Dendritic cell treated with granulocyte-macrophage colony-stimulating factor and Interleukin-4, amounts not matched to agents 40 ng/mL and 50 ng/mL, for 4 days (primary cell): Measurements from ENCODE around the gene CCND2.

Experiments
- H3K27ac Mint-ChIP-seq: one replicate; pipeline ENCODE4 v1.8.0; 2022; ENCODE audit warnings: mild to moderate bottlenecking, mixed read lengths
- H3K27me3 Mint-ChIP-seq: one replicate; pipeline ENCODE4 v1.8.0; 2022; ENCODE audit warnings: mild to moderate bottlenecking, mixed read lengths
- H3K36me3 Mint-ChIP-seq: one replicate; pipeline ENCODE4 v1.8.0; 2022; ENCODE audit warnings: low read depth, mixed read lengths
- H3K4me1 Mint-ChIP-seq: one replicate; pipeline ENCODE4 v1.8.0; 2022; ENCODE audit warnings: low read depth, mixed read lengths
- H3K4me3 Mint-ChIP-seq: one replicate; pipeline ENCODE4 v1.8.0; 2022; ENCODE audit warnings: mild to moderate bottlenecking, moderate library complexity, mixed read lengths
- H3K9me3 Mint-ChIP-seq: one replicate; pipeline ENCODE4 v1.8.0; 2022; ENCODE audit warnings: mixed read lengths
- intact Hi-C: fragments of 100-400 bp; cut with micrococcal nuclease; formaldehyde crosslinking; loops from one replicate; pipeline ENCODE4 v1.15.0; 2022

The CCND2 gene

DNA sequence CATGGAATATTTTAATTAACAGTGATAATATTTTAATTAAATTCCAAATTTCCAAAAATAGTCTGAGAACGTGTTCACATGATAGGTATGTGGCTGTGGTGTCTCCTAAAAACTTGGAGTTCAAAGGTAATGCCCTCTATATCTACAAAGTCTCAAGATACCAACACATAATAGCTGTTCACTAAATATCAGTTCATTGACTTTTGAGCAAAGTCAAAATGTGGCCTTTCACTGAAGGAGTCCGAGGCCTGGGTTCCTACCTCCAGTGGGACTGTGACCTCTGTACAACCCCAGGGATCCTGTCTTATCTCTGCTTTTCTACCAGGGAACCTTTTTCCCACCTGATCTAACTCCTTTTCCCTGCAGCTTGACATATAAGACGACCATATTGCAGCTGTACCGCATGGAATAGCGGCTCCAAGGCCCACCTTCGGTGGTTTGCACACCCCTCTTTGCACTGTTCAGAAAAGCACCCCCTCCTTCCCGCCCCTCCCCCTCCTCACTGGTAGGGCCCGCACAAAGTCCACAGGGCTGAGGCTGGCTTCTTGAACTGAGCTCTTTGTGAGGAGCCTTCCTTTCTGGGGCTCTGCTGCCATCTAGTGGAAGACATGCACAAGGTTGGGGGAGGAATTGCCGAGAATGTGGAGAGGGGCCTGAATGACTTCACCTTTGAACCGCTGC lies 3.1 kb downstream of the CCND2 start:
- no peak overlapping the region for H3K27ac Mint-ChIP-seq
- H3K4me1 Mint-ChIP-seq = peaks cover 73% of the 10 kb centered on the region
- H3K9me3 Mint-ChIP-seq = no peaks in the 10 kb centered on the region
- peaks cover 58% of the 10 kb centered on the region for H3K27me3 Mint-ChIP-seq
- peaks cover 21% of the 10 kb centered on the region for H3K36me3 Mint-ChIP-seq
- intact Hi-C loops = loop anchor here (1.0 to 2.0 kb wide), 3 partner anchors 239 to 392 kb away; no protein-coding TSS in a partner anchor
- H3K4me3 Mint-ChIP-seq = peak overlapping the region; percentile 40

DNA sequence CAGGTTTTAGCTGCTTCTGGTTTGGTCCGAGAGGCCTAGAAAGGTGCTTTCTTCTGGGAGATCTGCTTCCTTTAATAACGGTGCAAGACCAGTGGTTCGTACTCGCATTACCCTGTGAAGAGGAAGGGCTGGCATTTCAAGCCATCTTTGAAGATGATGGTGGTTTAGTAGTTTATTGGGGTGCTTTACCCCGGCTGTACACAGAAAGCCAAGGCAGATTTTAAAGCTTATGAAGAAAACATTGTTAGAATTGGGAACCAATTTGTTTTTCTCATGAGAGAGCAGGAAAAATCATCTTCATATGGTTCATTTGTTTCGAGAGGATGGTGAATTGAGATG lies 3.6 kb downstream of the CCND2 start:
- Mint-ChIP-seq H3K27ac (no peak overlapping the region), H3K36me3 (peaks cover 25% of the 10 kb centered on the region), H3K4me1 (peaks cover 72% of the 10 kb centered on the region), H3K4me3 (peak overlapping the region; percentile 40), H3K27me3 (peaks cover 54% of the 10 kb centered on the region), H3K9me3 (no peaks in the 10 kb centered on the region)
- intact Hi-C loops = loop anchor here (1.0 to 2.0 kb wide), 3 partner anchors 240 to 392 kb away; no protein-coding TSS in a partner anchor

- H3K4me3 Mint-ChIP-seq = no peak overlapping the region
- peaks cover 32% of the 10 kb centered on the region for H3K36me3 Mint-ChIP-seq
- H3K27ac Mint-ChIP-seq = no peak overlapping the region
- peaks cover 65% of the 10 kb centered on the region for H3K4me1 Mint-ChIP-seq
- peaks cover 47% of the 10 kb centered on the region for H3K27me3 Mint-ChIP-seq
- no peaks in the 10 kb centered on the region for H3K9me3 Mint-ChIP-seq
- intact Hi-C loops = loop anchor here (1.0 to 2.0 kb wide), 4 partner anchors 171 to 393 kb away; no protein-coding TSS in a partner anchor
Measured at GRCh38 chr12:4277857-4278256, 4.3 kb downstream of the CCND2 start.

DNA sequence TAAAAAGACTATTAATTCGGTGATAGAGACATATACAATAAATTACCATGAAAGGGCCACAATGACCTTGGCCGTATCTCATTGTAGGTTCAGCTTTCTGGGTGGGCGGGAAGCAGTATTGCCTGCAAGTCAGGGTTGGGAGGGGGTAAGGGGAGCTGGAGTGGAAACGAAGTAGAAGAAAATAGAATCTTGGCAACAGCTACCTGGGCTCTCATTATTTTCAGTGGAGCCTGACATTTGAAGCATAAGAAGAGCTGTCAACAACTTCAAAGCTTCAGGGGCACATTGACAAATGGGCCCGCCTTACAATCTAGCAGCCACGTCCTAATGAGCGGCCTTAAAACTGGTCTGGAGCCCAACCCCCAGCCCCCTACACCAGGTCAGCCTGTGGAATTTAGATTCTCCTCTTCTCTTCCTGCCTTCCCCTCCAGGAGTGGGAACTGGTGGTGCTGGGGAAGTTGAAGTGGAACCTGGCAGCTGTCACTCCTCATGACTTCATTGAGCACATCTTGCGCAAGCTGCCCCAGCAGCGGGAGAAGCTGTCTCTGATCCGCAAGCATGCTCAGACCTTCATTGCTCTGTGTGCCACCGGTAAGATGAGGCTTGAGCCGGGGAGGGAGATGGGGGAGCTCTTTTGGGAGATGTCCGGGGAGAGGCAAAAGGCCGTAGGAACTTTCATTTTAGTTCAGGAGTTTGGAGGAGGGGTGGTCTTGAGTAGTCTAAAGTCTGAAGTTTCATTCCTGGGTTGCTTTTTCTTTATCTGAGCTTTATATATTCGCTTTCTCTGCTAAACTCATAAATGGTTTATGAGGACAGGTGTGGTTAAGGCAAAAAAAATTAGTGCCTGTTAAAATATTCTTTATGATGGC lies 5.0 kb downstream of the CCND2 start:
- peaks cover 41% of the 10 kb centered on the region for H3K27me3 Mint-ChIP-seq
- H3K36me3 Mint-ChIP-seq = peaks cover 39% of the 10 kb centered on the region
- intact Hi-C loops = loop anchor here (1.0 kb wide), 1 partner anchor 171 kb away; no protein-coding TSS in a partner anchor
- peak overlapping the region; percentile 45 for H3K4me3 Mint-ChIP-seq
- H3K4me1 Mint-ChIP-seq = peaks cover 60% of the 10 kb centered on the region
- no peaks in the 10 kb centered on the region for H3K9me3 Mint-ChIP-seq
- H3K27ac Mint-ChIP-seq = peak overlapping the region; percentile 23

GRCh38 chr12:4279198-4279690 lies 5.7 kb downstream of the CCND2 start:
- peak overlapping the region; percentile 23 for H3K27ac Mint-ChIP-seq
- H3K9me3 Mint-ChIP-seq = no peaks in the 10 kb centered on the region
- H3K4me3 Mint-ChIP-seq = no peak overlapping the region
- peaks cover 34% of the 10 kb centered on the region for H3K27me3 Mint-ChIP-seq
- intact Hi-C loops = no loop called here
- H3K36me3 Mint-ChIP-seq = peaks cover 45% of the 10 kb centered on the region
- H3K4me1 Mint-ChIP-seq = peaks cover 60% of the 10 kb centered on the region

DNA sequence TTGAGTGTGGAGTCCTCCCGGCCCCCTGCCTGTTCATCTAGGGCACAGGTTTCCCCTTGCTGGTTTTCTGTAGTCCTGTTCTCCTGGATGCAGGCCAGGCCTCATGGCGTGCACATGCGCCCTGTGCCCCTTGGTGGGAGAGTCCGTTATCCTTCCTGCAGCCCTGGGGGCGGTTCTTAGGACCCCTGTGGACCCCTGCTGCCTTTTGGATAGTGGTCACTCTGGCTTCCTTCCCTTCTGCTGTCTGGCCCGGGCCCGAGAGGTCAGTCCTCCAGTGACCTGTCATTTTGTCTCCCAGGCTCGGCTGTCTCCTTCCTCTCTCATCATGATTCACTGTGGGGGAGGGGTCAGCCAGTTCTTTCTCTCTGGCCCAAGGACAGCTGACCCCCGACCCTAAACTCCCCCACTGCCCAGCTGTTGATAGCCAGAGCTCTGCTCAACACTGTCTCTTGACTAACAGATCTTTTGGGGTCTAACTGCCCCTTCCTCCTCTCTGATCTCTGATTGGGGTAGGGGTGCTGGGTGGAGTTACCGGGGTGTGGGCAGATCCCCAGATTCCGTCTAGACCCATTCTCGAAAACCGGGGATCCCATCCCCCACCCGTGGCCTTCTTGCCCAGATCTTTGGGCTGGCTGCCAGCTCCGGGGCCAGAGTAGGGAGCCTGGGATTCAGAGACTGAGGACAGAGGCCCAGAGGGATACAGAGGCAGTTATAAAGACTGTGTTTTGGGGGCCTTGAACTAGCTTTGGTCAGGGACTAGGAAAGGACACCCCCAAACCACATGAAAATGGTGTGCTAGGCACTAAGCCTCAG lies 7.0 kb downstream of the CCND2 start:
- H3K9me3 Mint-ChIP-seq = no peaks in the 10 kb centered on the region
- H3K4me3 Mint-ChIP-seq = no peak overlapping the region
- intact Hi-C loops = no loop called here
- H3K4me1 Mint-ChIP-seq = peaks cover 53% of the 10 kb centered on the region
- peak overlapping the region; percentile 58 for H3K27ac Mint-ChIP-seq
- H3K36me3 Mint-ChIP-seq = peaks cover 43% of the 10 kb centered on the region
- peaks cover 23% of the 10 kb centered on the region for H3K27me3 Mint-ChIP-seq

GRCh38 chr12:4281173-4281654 lies 7.7 kb downstream of the CCND2 start:
- Mint-ChIP-seq H3K4me3 (no peak overlapping the region), H3K4me1 (peaks cover 54% of the 10 kb centered on the region), H3K27ac (no peak overlapping the region), H3K9me3 (no peaks in the 10 kb centered on the region), H3K36me3 (peaks cover 43% of the 10 kb centered on the region), H3K27me3 (peaks cover 17% of the 10 kb centered on the region)
- intact Hi-C loops = no loop called here

GRCh38 chr12:4282103-4282891 lies 8.7 kb downstream of the CCND2 start:
- Mint-ChIP-seq H3K27ac (no peak overlapping the region), H3K4me1 (peaks cover 57% of the 10 kb centered on the region), H3K36me3 (peaks cover 43% of the 10 kb centered on the region), H3K27me3 (peaks cover 10% of the 10 kb centered on the region), H3K9me3 (no peaks in the 10 kb centered on the region), H3K4me3 (no peak overlapping the region)
- intact Hi-C loops = no loop called here

DNA sequence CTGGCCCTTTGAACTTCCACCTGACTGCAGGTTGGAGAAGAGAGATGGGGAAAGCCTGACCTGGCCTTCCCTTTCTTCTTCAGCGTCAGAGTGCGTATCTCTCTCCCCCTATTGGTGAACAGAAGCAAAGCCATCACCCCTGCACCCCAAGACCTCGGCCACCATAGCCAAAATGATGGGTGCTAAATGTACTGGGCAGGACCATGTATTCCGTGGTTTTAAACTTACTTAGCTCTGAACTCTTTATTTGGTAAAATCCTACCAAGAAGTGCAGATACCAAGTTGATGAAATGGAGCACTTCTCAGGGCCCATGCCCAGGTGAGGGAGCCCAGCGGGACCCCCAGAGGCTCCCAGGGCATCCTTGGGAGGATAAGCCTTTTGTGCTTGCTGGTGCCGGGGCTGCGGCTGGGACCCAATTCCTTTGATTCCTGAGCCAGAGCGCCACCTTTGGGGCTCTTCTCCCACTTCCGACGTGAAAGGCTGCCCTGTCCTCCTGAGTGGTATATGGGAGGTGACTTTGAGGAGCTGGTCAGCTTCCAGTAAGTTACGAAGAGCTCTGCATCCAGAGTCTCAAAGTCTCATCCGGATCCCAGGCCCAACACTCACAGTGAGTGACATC lies 9.4 kb downstream of the CCND2 start:
- peaks cover 43% of the 10 kb centered on the region for H3K36me3 Mint-ChIP-seq
- H3K27ac Mint-ChIP-seq = no peak overlapping the region
- H3K27me3 Mint-ChIP-seq = peaks cover 10% of the 10 kb centered on the region
- H3K9me3 Mint-ChIP-seq = no peaks in the 10 kb centered on the region
- H3K4me1 Mint-ChIP-seq = peaks cover 62% of the 10 kb centered on the region
- H3K4me3 Mint-ChIP-seq = no peak overlapping the region
- intact Hi-C loops = no loop called here

DNA sequence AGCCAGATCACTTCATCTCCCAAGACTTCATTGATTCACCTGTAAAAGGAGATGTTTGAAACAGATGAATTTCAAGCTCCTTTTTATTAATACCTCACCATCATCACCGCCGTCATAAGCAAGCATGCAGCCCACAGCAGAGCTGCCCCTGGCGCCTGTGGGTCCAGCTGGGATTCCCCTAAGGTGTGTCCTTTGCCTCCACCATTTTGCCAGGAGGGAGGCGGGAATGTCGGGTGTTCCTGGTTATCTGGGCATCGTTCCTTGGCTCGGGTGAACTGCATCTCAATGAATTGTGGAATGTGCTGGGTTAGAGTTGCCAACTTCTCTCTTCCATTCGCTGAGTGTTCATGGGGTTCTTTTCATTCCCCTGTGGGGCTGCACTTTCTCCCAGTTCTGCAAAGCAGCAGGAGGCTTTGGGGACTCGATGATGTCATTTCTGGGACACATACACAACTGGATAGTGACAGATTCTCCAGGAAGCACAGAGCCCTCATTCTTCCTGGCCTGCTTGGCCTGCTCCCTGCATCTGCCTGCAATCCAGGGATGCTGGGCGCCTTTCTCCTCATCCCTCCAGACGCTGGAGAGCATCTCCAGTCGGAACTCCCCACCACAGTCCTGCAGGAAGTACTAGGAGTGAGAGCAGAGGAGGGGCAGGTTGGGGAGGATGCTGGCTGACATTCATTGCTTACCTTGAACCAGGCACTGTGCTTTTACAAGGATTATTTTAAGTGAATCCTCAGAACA lies 10.1 kb downstream of the CCND2 start:
- Mint-ChIP-seq H3K36me3 (peaks cover 43% of the 10 kb centered on the region), H3K9me3 (no peaks in the 10 kb centered on the region), H3K4me1 (peaks cover 62% of the 10 kb centered on the region), H3K4me3 (no peak overlapping the region), H3K27me3 (peaks cover 10% of the 10 kb centered on the region), H3K27ac (no peak overlapping the region)
- intact Hi-C loops = no loop called here

- Mint-ChIP-seq H3K4me1 (peaks cover 63% of the 10 kb centered on the region), H3K4me3 (no peak overlapping the region), H3K9me3 (no peaks in the 10 kb centered on the region), H3K27ac (no peak overlapping the region), H3K36me3 (peaks cover 43% of the 10 kb centered on the region), H3K27me3 (peaks cover 10% of the 10 kb centered on the region)
- intact Hi-C loops = no loop called here
Measured at GRCh38 chr12:4284306-4284705, 10.7 kb downstream of the CCND2 start.

DNA sequence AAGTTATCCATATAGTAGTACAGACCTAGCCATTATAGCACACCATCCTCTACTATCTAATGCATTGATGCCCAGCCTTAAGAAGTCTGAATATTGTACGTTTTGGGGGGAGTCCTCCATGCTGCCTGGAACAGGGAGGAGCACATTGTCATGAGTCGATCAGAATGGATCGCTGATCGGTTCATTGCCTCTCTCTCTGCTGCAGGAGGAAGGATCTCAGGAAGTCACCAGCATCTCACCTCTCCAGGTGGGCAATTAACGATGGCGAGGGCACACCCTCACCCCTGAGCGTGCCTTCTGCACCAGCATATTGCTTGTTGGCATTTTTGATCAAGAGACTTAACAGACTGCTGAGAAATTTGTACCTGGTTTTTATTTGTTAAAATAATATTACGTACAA lies 11.5 kb downstream of the CCND2 start:
- Mint-ChIP-seq H3K9me3 (no peaks in the 10 kb centered on the region), H3K27me3 (peaks cover 10% of the 10 kb centered on the region), H3K4me3 (no peak overlapping the region), H3K36me3 (peaks cover 43% of the 10 kb centered on the region), H3K4me1 (peaks cover 69% of the 10 kb centered on the region), H3K27ac (no peak overlapping the region)
- intact Hi-C loops = loop anchor here (5.0 kb wide), 2 partner anchors 37 to 413 kb away; partner anchors contain the start of genes PARP11 and TIGAR
